Activated T-cell treated with anti-CD3 and anti-CD28 coated beads for 1 hour (primary cell): ENCODE results near the gene PLD5.

Experiments used
- DNase-seq: peaks from one replicate; pipeline ENCODE4 v3.0.0-alpha.2; 2020; ENCODE audit warnings: low read depth

PLD5 gene

DNA sequence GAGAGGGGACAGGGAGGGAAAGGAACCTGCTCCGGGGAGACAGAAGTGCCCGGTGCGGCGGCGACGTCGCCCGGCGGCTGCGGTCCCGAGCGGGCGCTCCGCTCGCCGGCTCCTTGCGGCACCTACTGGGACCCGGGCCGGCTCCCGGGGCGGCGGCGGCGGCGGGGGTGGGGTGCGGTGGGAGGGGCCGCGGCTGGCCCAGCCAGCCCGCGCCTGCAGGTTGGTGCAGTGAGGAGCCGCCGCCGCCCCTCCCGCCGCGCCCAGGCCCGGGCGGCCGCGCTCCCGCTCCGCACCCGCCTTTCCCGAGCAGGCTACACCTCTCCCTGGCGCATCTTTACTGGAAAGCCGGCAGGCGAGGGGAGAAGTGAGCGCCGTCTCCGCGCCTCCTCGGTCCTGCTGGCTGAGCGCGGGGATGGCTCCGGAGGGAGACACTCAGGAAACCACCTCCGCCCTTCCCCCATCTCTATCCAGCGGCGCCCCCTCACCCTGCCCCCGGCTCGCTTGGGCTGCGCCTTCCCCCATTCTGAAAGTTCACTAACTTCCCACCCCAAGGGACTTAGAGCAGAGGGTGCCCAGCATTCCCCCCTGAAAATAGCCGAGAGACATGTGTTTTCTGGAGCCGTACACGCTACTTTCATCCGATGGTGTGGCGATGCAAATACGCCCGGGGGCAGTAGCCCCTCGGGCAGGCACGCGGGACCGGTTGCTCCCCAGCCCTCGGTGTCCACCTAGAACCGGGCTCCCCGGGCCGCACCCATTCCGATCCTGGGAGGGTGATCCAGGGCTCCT lies at the start of gene PLD5:
TSS of gene PLD5 (minus strand) at position 127 of the 789 bp plus-strand sequence.
- DNase-seq = no peak

DNA sequence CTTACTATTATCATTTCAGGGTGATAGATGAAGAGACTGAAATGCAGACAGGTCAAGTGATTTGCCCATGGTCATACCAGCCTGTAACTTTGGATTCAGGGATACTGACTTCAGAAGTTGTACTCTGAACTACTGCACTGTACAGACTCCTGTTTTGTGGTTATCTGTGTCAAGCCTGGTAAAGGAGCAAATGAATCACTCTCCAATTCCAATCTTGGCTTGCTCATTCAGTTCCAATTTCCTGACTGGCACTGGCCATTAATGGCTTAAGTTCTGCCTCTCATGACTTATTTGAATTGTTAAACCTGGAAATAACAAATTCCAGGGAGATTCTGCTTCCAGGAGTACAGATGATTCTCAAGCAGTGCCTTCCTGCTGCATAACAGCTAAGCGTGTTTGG lies 45.4 kb upstream of the PLD5 start:
- DNase-seq = no peak

DNA sequence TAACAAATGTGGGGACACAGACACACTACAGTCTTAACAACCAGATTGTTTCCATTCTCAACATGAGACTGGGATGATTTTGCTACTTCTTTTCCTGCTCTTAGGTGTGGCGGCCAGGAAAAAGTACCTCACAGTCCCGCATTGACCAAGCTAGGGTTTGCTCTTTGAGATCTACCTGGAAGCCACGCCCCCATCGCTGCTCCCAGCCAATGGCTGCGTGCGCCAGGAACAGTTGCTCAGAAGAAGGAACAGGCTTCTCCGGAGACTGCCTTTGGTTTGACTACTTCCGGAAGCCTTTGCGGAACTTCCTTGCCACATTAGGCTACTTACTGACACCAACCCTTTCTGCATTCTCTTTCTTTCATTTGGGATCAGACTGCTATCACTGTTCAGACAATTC lies 44.2 kb upstream of the PLD5 start:
- no peak for DNase-seq

DNA sequence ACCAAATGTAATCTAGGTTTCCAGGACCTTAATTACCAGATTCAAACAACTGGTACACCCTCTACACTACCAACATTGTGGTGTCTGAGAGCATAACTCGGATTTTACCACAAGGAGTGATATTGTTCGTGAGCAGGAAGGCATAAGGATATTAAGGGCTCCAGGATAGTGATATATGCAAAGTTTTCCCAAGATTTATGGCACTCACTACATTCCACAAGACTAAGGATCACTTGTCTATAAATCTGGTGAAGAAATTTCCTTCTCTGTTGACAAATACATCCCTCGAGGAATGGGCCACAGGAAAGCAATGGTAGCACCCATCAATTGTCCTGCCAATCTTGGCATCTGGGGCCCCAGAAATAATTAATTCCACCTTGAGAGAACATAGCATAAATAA lies 43.1 kb upstream of the PLD5 start:
- DNase-seq = no peak

DNA sequence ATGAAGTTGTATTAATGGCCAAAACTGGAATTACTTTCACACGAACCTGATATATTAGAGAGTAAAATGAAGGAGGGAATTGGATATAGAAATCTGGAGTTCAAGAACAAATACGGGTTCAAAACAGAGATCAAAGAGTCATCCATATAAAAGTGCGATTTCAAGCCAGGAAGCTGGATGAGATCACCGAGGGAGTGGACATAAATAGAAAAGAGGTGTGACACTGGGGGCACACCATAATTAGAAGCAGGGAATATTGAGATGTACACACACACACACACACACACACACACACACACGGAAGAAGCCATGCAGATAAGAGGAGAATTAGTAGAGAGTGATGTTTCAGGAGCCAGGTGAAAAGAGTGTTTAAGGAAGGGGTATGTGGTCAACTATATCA lies 32.3 kb upstream of the PLD5 start:
- no peak for DNase-seq

DNA sequence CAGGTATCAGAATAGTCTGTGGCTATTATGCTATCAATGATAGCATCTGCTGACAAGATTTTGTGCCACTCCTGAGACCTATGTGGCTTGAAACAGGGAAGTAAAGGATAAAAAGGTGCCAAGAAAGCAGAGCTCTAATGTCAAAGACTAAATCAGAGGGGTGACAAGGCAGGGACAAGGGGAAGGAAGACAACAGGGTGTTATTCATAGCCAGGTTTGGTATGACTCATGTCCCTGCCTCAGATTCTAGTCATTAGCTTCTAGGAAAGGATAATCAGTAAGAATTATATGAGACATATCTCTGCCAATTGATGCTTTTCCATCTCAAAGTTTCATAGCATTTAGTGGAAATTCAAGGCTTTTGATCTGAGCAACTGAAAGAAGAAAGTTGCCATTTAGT lies 31.8 kb upstream of the PLD5 start:
- DNase-seq = no peak

DNA sequence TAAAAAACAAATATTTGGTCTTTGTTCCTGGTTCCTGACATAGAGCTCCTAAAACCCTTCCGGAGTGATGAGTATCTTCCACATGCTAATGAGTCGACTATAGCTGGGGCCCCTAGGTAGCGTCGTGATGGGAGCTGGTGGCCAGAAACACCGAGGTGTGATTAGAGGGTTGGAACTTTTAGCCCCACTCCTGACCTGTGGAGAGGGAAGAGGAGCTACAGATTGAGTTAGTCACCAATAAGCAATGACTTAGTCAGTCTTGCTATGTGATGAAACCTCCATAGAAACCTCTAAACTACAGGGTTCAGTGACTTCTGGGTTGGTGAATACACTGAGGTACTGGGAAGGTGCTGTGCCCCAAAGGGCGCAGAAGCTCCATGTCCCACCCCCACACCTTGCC lies 30.1 kb upstream of the PLD5 start:
- no peak for DNase-seq

DNA sequence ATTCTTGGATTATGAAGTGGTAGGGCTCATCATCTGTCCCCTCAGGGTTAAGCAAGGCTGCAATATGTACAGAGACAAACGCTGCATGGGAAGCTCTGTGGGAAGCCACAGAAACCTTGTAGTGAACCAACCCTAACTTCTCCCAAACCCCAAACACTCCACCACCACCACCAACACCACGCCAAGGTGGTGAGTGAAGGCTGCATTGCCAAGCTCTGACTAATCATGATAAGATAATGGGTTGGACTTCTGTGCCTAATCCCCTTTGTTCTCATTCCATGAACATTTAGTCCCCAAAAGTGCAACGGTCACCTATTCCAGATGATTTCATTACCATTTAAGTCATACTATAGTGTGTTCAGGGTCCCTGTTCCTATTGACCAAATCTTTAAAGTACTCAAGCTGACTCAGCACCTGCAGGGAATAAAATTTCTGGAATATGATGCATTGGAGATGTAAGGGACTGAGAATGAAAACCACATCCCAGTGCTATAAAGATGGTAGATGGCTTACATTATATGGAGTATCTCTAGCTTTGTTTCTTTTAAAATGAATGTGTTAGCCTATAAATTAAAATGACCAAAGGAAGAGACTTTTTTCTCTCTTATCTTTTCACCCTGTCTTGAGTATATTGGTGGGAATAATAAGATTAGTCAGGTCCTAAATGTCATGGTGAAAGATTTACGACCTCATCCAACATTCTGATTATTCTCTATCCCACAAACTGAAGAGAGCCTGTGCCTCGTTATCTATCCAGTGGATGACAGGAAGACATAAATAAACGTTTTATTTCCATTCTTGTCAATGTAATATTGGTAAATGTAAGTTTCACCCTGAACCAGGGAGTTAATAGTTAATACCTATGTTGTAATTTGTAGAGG lies 22.6 kb upstream of the PLD5 start:
- no peak for DNase-seq

DNA sequence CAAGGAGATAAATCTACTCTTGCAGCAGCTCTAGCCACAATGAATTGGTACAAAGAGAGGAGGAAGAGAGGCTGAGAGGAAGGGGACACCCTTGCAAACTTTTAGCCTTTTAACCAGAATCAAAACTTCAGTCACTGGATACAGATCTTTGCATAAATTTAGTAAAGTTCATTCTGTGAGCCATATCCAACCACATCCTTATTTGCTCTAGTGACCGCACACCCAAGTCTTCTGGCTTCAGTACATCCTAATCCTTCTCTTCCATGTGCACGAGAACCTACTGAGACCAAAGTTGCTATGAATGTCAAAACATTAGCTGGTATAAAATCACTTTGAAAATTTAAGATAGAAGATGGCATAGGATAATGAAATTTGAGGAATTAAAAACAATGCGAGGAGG lies 21.9 kb upstream of the PLD5 start:
- DNase-seq = no peak

DNA sequence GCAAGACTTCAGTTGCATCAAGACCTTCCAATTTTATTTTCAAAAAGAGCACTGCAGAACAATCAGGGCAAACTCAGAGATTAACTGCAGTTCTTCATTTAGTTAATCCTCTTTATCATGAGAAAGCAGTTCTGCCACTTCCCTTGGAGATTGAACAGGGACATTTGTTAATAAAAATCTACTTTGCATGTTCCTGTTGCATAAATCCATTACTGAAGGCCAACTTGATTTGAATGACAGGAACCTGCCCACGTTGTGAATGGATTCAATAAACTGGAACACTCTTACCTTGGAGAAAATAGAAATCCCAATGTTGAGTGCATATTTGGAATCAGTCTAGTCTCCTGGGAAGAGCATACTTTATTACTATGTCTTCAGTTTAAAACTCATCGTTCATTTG lies 19.6 kb upstream of the PLD5 start:
- DNase-seq = no peak

DNA sequence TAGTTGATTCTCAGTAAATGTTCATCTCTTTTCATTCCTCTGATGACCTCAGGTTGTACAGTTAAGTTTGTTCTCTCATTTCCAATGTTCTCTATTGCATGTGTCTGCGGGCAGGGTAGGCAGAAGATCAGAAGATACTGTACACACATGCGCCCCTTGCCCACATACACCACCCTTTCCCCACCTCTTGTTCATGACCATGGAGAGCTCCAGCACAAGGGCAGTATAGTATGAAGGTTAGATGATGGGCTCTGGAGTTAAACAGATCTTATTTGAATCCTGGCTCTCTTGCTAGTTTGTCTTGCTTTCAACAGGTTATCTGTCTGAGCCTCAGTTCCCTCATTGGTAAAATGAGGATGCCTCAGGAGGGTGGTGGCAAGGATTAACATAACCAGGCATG lies 17.8 kb upstream of the PLD5 start:
- no peak for DNase-seq

DNA sequence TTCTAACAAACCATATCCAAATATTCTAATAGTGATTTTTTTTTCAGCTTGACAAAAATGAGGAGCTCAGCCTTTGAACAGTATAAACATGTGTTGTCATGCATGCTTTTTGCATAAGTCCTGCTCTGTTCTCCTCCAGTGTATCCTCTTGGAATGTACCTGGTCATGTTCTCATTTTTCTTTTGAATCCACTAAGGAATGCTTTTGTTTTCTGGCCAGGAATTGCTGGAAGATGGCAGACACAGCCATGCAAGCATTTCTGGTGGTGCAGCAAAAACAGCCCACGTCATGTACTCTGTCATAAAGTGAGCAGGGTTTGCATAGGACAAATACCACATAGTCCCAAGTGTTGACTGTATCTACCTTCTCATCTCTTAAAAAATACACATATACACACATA lies 11.5 kb upstream of the PLD5 start:
- DNase-seq = no peak

DNA sequence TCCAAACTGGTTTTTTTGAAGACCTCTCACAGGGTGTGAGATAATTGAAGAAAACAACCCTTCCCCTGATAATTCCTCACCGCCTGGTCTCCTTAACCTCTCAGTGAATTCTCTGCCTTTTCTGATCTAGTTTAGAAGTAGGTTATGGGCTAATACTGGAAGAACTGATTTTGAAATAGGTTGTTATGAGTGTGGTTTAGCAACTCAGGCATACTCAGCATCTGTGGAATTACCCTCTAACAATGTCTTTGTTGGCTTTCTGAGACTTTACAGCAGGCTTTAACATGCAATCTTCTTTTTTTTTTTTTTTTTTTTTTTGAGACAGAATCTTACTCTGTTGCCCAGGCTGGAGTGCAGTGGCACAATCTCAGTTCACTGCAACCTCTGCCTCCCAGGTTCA lies 10.3 kb upstream of the PLD5 start:
- DNase-seq = no peak

DNA sequence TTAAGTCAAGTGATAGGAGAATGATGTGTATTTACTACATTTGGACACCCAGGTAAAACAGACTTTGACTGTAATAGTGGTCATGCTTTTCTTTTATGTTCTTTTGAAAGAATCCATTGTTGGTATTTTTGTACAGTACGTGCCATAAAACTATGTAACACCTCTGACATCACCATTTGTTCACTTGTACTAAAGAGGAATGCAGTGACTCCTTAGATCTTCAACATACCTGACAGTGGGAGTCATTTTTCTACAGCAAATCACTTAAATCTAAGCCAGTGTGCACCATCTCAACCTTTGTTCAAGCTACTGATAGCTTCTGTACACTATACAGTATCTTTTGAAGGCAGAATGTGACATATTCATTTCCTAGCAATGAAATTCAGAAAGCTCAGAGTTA lies 6.3 kb upstream of the PLD5 start:
- no peak for DNase-seq

DNA sequence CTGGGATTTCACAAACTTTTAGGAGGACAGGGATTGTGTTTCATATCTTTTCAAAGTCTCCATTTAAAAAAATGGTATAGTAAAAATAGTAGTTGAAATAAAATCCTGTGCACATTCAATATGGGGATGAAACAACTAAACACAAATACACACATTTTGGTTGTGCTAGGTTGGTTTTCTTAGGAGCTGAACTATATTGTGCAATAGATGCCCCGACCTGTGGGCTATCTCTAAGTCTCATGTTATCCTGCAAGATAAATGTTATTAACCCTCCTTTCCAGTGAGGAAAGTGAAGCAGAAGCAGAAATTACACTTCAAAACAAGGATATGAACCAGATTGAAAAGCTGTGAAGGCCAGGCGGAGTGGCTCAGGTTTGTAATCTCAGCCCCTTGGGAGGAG lies 1.3 kb upstream of the PLD5 start:
- DNase-seq = no peak

DNA sequence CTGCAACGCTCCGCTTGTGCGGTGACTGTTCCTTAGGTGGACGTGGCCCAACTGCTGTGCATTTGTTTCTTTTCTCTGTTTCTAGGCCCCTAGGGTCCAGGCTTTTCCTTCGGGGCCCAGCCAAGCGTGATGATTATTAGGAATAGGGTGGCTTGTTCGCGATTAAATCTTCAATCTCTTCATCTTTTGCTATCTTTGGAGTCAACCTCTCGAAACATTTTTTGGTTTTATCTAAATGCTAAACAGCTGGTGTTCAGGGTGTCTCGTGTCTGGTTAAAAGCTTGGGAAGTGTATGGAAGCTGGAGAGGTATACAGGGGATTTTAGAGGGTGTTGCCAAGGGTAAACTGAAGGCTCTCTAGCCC lies 844 bp upstream of the PLD5 start:
- no peak for DNase-seq

DNA sequence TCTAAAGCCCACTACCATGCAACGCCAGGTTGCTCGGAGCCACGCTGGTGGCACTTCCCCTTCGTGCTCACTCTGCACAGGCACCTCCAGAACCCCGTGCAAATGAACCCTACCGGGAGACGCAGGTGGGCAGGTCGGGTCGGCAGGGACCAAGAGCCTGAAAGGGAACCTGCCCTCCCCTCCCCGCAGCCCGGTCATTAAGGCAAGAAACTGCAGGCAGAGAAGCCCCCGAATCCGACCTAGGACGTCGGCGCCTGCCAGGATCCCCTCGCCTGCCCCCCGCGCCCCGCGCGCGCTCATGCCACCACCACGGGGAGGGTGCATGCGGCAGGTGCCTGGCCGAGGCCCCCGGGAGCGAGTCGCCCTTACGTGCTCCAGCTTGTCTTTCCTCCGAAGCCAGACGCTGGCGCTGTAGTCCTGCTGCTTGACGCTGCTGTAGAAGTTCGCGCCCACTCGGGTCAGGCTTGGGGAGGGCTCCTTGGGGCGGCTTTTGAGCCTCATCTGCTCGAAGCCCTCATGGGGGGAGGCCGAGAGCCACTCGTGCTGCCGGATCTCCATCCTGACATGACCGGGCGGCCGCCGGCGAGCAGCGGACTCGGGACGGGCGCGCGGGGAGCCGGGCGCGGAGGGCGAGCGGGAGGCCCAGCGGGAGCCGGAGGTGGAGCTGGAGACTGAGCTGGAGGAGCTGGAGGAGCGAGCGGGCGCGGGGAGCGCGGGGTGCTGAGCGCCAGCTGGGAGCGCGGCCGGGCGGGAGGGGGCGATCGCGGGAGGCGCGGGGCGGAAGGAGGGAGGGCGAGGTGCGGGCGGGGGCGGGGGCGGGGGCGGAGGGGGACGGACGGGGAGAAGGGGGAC lies 552 bp downstream of the PLD5 start:
- DNase-seq = no peak

DNA sequence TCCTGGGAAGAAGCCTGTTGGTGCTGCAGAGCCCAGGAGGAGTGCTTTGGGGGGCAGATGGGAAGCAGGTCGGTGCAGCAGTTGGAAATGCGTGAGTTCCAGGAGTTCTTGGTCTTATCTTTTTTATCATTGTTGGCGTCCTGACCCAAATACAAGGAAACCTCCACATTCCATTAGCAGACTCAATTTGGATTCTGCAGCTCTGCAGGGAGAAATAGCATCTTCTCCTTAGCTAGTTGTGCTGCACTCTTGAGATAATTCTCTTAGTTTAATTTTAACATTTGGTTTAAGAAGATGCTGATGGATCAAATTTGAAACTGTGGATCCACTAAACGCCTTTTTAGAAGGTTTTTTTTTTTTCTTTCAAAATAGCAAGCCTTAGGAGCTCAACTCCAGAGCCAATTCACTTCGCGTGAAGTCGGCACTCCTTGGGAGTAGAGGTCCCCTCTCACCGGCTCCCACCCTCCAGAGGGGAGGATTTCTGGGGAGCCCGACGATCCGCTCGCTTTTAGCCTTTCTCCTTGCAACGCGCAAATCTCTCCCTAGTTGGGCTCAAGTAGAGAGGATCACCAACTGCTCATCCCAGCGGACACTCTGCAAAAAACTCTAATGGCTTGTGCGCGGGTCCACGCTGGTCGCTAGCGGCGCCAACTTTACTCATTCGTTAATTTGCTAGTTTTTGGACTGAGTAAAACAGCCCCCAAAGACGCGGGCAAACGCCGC lies 1.3 kb downstream of the PLD5 start:
- no peak for DNase-seq

DNA sequence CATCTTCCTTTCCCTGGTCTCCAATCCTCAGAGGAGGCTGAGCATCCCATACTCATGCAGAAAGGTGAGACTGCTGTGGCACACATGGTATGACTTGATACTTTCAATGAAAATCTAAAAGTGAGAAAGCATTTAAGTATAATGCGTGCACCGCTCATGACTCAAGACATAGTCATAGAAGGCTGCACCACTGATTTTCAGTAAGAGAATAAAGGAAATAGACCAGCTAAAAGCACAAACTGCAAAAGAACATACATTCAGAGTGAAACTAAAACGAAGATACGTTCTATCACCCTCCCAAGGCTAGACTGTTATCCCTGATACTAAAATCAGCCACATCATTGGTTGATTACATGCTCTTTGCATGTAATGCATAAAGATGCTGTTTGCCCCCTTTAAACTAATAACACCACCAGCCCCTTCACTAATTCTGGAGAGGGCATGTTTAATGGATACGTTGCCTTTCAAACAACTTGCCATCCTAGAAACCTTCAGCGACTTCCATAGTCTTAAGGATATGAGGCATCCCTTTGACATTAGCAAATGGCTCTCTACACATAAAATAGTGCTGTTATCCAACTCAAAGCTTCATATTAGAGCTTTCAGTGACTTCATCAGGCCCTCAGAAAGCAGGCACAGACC lies 2.1 kb downstream of the PLD5 start:
- DNase-seq = no peak

DNA sequence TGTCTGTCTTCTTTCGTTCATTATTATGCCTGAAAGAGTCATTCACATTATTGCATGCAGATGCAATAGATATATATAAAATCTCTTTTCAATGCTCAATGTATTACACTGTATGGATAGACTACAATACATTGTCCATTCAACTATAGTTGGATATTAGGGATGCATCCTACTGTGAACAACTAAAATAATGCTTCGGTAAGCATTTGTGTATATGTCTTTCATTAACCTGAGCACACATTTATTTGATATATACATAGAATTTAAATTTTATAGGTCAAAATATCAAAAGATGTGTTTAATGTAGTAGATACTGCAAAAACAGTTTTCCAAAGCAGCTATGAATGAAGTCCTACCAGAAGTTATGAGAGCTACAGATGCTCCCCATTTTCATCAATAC lies 8.9 kb downstream of the PLD5 start:
- DNase-seq = no peak

DNA sequence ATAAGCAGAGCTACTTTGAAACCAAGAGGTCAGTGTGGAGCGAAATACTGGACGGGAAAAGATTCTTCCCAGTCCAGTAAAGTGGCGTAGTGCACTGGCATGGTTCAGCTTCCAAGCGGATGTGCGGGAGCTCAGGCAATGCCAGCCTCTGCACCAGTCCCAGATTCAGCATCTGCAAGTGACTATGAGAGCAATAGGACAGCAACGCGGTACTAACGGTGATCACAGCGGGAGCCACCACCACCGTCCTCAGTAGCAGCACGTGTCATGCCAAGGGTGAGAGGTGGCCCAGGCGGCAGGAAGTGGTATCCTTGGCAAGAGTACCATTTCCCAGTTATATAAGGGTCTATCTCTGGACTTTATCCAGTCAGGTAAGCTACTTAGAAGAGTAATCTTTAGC lies 17.8 kb downstream of the PLD5 start:
- DNase-seq = no peak

DNA sequence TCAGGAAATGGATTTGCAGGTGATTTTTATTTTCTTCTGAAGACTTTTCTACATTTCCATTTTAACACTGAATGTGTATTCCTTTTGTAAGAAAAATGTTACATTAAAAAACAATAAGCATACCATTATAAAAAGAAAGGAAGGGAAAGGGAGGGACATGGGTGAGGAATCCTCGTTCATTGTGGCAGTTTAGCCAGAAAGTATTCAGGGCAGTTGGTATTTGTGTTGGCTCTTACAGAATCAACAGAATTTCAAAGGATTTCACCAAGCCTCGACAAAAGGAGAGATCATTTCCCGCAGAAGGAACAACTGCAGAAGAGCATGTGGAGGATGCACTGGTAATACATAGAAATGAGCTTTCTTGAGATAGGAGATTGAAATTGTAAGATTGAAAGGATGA lies 35.0 kb downstream of the PLD5 start:
- no peak for DNase-seq
